OCI-LY7 (cell line): ENCODE data around the gene MYO1B.

ENCODE experiments used
- EZH2phosphoT487 ChIP-seq: fragments of 200-600 bp; sonication (generic); IDR thresholded peaks from 2 replicates; pipeline ENCODE4 v1.6.1; 2018; ENCODE audit warnings: low read depth, borderline replicate concordance, mild to moderate bottlenecking, mixed run types, antibody characterized with exemption, low read length, moderate library complexity, mixed read lengths
- TF ChIP-seq, protein P1 (sequence below): fragments of 200-600 bp; sonication (generic); conservative IDR thresholded peaks from 2 replicates; pipeline ENCODE4 v1.5.1; 2014; ENCODE audit warnings: mild to moderate bottlenecking, antibody characterized with exemption, low read length, moderate library complexity, mixed read lengths

DNA sequence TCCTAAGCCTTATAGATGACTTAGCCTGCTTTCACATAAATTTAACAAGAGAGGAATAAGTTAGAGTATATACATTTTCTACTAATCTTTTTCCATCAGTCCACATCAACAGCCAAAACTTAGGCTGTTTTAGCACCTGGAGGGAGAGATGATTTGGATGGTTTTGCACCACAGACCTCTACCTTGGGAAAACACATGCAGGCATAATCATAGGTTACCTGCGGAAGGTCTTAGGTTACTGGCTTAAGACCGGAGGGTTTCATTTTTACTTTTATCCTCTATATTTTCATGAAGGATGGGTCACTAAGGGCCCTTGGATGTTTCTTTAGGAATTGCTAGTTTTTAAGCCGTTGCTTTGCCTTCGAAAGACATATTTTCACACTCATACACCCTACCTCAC, 66.0 kb downstream of the MYO1B start:
- TF ChIP-seq, protein P1, sequence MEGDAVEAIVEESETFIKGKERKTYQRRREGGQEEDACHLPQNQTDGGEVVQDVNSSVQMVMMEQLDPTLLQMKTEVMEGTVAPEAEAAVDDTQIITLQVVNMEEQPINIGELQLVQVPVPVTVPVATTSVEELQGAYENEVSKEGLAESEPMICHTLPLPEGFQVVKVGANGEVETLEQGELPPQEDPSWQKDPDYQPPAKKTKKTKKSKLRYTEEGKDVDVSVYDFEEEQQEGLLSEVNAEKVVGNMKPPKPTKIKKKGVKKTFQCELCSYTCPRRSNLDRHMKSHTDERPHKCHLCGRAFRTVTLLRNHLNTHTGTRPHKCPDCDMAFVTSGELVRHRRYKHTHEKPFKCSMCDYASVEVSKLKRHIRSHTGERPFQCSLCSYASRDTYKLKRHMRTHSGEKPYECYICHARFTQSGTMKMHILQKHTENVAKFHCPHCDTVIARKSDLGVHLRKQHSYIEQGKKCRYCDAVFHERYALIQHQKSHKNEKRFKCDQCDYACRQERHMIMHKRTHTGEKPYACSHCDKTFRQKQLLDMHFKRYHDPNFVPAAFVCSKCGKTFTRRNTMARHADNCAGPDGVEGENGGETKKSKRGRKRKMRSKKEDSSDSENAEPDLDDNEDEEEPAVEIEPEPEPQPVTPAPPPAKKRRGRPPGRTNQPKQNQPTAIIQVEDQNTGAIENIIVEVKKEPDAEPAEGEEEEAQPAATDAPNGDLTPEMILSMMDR: no peak
- no peak for TF ChIP-seq EZH2phosphoT487
